Left lung (tissue), 10 donors: ENCODE results near the gene ID1. TPM values are rescaled to one million over a fixed set of nuclear protein-coding genes. Genes with fewer than 3 reads are reported as not detected.
A peak's percentile ranks its signal among the peaks of the same experiment; 100 is the strongest.

Source experiments
- ATAC-seq: fragments of 200-7000 bp; cut with Tn5 transposase; one replicate; pipeline ENCODE4 v1.9.1; 2020; ENCODE audit warnings: moderate library complexity
- DNase-seq, 4 donors: peaks; one replicate each; pipeline ENCODE4 v3.0.0-alpha.2; 2013 to 2020
- H3K27ac ChIP-seq, 2 donors: fragments of 200-600 bp; sonication (generic) in 1 of 2; one replicate each; pipeline versions ENCODE4 v1.5.0 to v1.8.0; 2020 to 2021
- H3K27me3 ChIP-seq, 2 donors: fragments of 200-600 bp; sonication (generic) in 1 of 2; one replicate each; pipeline versions ENCODE4 v1.5.0 to v1.8.0; 2020 to 2021
- H3K36me3 ChIP-seq, 2 donors: fragments of 200-600 bp; sonication (generic) in 1 of 2; one replicate each; pipeline versions ENCODE4 v1.5.0 to v1.8.0; 2020 to 2021
- H3K4me1 ChIP-seq, 2 donors: fragments of 200-600 bp; one replicate each; pipeline ENCODE4 v1.8.0; 2021
- H3K4me3 ChIP-seq, 2 donors: fragments of 200-600 bp; sonication (generic) in 1 of 2; one replicate each; pipeline versions ENCODE4 v1.5.0 to v1.8.0; 2020 to 2021; ENCODE audit warnings: mild to moderate bottlenecking in 1 of 2
- H3K9me3 ChIP-seq, 2 donors: fragments of 200-600 bp; sonication (generic) in 1 of 2; one replicate each; pipeline versions ENCODE4 v1.5.0 to v1.8.0; 2020 to 2021
- intact Hi-C, 2 donors: fragments of 100-400 bp; cut with DNase I; formaldehyde crosslinking; loops; one replicate each; pipeline versions ENCODE4 v1.11.2 to v1.14.2; 2022
- polyA plus RNA-seq, 6 donors: library from polyadenylated mRNA; unstranded; fragments of 120-200 nt; gene quantifications; one replicate each; pipeline ENCODE4 v1.2.1, GENCODE V29; 2013; ENCODE audit not compliant: insufficient read length in 6 of 6
- total RNA-seq, 2 donors: library from RNA; stranded (reverse); fragmentation: NEBNext Ultra II Directional; extraction: Animal tissue kit (Norgen Biotek cat#: 25700); gene quantifications; one replicate each; pipeline ENCODE4 v1.2.1, GENCODE V29; 2021
- TF ChIP-seq, protein P1 (sequence below), 2 donors: fragments of 200-600 bp; sonication (generic) in 1 of 2; IDR thresholded peaks; one replicate each; pipeline versions ENCODE4 v1.5.0 to v1.8.0; 2021; ENCODE audit warnings: antibody characterized with exemption in 2 of 2
- donor health status: DM: no; HTN: yes; CAD: no.
- donor health status: DM: no; HTN: no; CAD: no.

ID1 gene
- total and polyA plus RNA-seq, 8 donors = 65.4 to 297 (median 135) TPM

GRCh38 chr20:31597481-31597855, 7.6 kb upstream of the ID1 start:
- TF ChIP-seq, protein P1, sequence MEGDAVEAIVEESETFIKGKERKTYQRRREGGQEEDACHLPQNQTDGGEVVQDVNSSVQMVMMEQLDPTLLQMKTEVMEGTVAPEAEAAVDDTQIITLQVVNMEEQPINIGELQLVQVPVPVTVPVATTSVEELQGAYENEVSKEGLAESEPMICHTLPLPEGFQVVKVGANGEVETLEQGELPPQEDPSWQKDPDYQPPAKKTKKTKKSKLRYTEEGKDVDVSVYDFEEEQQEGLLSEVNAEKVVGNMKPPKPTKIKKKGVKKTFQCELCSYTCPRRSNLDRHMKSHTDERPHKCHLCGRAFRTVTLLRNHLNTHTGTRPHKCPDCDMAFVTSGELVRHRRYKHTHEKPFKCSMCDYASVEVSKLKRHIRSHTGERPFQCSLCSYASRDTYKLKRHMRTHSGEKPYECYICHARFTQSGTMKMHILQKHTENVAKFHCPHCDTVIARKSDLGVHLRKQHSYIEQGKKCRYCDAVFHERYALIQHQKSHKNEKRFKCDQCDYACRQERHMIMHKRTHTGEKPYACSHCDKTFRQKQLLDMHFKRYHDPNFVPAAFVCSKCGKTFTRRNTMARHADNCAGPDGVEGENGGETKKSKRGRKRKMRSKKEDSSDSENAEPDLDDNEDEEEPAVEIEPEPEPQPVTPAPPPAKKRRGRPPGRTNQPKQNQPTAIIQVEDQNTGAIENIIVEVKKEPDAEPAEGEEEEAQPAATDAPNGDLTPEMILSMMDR (IDR thresholded peaks at IDR 0.05) = no peak
- intact Hi-C loops = no loop called here
- no peak overlapping the region for H3K4me3 ChIP-seq
- no peaks in the 10 kb centered on the region for H3K27me3 ChIP-seq
- peak overlapping the region; percentile 76 to 81 for H3K27ac ChIP-seq
- H3K4me1 ChIP-seq = peaks cover 17 to 49% of the 10 kb centered on the region in 2 donors
- no peak for DNase-seq
- no peaks in the 10 kb centered on the region for H3K36me3 ChIP-seq
- no peak for ATAC-seq
- H3K9me3 ChIP-seq = no peaks in the 10 kb centered on the region

- TF ChIP-seq, protein P1 (IDR thresholded peaks at IDR 0.05) = no peak
- H3K4me3 ChIP-seq = no peak overlapping the region
- DNase-seq = peak in 1 of 4 donors; percentile 29
- H3K4me1 ChIP-seq = peaks cover 11 to 47% of the 10 kb centered on the region in 2 donors
- no peaks in the 10 kb centered on the region for H3K36me3 ChIP-seq
- intact Hi-C loops = no loop called here
- H3K9me3 ChIP-seq = no peaks in the 10 kb centered on the region
- H3K27ac ChIP-seq = peak overlapping the region; percentile 90 to 95
- H3K27me3 ChIP-seq = peaks cover 0 to 10% of the 10 kb centered on the region in 2 donors
- no peak for ATAC-seq
Observed at GRCh38 chr20:31602431-31602778, 2.7 kb upstream of the ID1 start.

DNA sequence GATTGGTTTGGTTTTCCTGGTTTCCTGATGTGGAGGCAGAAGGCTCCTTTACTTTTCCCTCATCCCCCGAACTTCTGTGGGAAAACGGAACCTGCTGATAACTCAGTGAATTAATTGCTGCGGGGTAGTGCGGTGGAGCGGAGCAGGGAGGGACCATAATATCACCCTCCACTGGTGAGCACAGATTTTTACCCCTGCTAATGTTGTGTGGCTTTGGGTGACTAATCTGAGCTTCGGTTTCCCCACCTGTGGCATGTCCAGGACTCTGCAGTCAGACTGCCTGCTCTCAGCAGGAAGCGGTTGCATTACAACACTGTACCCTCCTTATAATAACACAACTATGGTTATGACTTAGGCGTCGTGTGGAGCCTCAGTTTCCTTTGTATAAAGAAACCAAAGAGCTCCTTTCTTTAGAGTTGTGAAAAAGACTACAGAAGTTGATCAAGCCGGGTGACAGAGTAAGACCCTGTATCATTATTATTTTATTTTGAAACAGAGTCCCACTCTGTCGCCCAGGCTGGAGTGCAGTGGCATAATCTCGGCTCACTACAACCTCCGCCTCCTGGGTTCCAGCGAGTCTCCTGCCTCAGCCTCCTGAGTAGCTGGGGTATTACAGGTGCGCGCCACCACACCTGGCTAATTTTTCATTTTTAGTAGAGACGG, 2.2 kb upstream of the ID1 start:
- TF ChIP-seq, protein P1 (IDR thresholded peaks at IDR 0.05) = no peak
- peaks cover 0 to 10% of the 10 kb centered on the region in 2 donors for H3K27me3 ChIP-seq
- H3K36me3 ChIP-seq = no peaks in the 10 kb centered on the region
- no peaks in the 10 kb centered on the region for H3K9me3 ChIP-seq
- peak overlapping the region; percentile 90 to 95 for H3K27ac ChIP-seq
- ATAC-seq (no peak), DNase-seq (peak in 1 of 4 donors; percentile 22)
- intact Hi-C loops = no loop called here
- peaks cover 16 to 51% of the 10 kb centered on the region in 2 donors for H3K4me1 ChIP-seq
- no peak overlapping the region for H3K4me3 ChIP-seq

DNA sequence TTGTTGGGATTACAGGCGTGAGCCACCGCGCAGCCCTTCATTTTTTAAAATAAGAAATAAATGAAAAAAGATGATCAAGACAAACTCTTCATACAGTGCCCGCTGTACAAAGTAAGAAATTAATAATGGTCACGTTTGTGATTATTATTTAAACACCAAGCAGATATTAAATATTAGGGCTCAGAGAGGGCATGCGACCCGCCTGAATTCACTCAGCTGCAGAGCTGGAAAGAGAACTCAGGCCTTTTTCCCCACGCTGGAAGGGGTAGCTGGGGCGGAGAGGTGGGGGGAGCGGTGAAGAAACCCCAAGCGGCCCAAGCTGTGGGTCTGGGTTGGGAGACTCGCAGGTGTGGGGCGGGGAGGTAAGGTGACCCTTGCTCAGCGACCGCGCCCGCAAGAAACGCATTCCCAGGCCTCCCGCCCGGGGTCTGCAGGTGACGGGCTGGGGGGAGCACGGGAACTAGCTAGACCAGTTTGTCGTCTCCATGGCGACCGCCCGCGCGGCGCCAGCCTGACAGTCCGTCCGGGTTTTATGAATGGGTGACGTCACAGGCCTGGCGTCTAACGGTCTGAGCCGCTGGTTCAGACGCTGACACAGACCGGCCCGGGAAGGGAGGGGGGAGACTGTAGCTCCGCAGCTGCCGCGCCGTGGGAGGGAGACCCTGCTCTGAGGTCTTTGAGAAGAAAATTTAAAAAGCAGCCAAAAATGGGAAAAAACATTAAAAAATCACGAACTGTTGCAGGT, 1.1 kb upstream of the ID1 start:
- peak; percentile 96 to 99 (median 97) for DNase-seq
- Histone ChIP-seq H3K4me1 (peaks cover 18 to 61% of the 10 kb centered on the region in 2 donors), H3K27ac (peak overlapping the region; percentile 90 to 95), H3K4me3 (peak overlapping the region; percentile 69 to 86), H3K27me3 (peaks cover 0 to 10% of the 10 kb centered on the region in 2 donors), H3K9me3 (no peaks in the 10 kb centered on the region), H3K36me3 (no peaks in the 10 kb centered on the region)
- intact Hi-C loops = no loop called here
- peak; percentile 73 for ATAC-seq
- TF ChIP-seq, protein P1 (IDR thresholded peaks at IDR 0.05) = no peak

GRCh38 chr20:31604567-31605030, 490 bp upstream of the ID1 start:
- no peaks in the 10 kb centered on the region for H3K36me3 ChIP-seq
- peak overlapping the region; percentile 69 to 86 for H3K4me3 ChIP-seq
- TF ChIP-seq, protein P1 (IDR thresholded peaks at IDR 0.05) = no peak
- intact Hi-C loops = no loop called here
- DNase-seq = no peak
- no peak for ATAC-seq
- peak overlapping the region; percentile 90 to 95 for H3K27ac ChIP-seq
- peaks cover 0 to 10% of the 10 kb centered on the region in 2 donors for H3K27me3 ChIP-seq
- no peaks in the 10 kb centered on the region for H3K9me3 ChIP-seq
- H3K4me1 ChIP-seq = peaks cover 20 to 67% of the 10 kb centered on the region in 2 donors
